OCI-LY7 (cell line): ENCODE data around the gene PDS5B.

Source experiments
- EZH2phosphoT487 ChIP-seq: fragments of 200-600 bp; sonication (generic); IDR thresholded peaks from 2 replicates; pipeline ENCODE4 v1.6.1; 2018; ENCODE audit warnings: low read depth, borderline replicate concordance, mild to moderate bottlenecking, mixed run types, antibody characterized with exemption, low read length, moderate library complexity, mixed read lengths
- TF ChIP-seq, protein P1 (sequence below): fragments of 200-600 bp; sonication (generic); conservative IDR thresholded peaks from 2 replicates; pipeline ENCODE4 v1.5.1; 2014; ENCODE audit warnings: mild to moderate bottlenecking, antibody characterized with exemption, low read length, moderate library complexity, mixed read lengths

DNA sequence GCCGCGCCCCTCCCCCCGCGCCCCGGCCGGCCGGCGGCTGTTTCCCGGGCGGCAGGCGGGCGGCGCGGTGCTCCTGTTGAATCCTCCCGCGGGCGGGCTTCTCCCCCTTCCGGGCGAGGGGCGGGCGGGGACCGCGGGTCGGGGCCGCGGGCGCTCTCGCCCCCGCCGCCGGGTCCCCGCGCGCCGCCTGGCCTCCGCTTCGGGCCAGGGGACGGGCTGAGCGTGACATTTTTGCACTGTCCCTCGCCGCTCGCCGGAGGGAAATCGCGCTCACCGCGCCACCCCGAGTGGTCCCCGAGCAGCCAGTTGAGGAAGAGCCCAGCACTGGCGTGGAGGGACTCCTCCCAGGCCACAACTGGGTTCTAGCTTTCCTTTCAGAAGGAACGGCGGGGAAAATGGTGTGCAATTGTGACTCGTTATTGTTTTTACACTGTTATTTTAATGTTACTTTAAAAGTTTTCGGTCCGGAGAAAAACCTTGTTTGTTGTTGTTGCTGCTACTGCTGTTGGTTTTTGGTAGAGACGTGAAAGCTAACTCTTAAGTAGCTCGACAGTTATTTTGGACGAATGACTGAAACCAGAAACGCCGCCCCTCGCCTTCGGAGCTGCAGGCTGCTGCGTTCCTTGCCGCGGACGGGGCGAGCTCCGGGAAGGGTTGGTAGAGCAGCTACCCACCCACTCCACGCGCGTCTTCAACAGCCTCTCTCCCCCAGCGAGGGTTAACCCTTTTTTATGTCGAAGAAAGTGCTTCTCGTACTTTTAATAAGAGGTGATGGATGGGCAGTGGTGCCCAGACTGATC, 959 bp downstream of the PDS5B start:
- TF ChIP-seq, protein P1, sequence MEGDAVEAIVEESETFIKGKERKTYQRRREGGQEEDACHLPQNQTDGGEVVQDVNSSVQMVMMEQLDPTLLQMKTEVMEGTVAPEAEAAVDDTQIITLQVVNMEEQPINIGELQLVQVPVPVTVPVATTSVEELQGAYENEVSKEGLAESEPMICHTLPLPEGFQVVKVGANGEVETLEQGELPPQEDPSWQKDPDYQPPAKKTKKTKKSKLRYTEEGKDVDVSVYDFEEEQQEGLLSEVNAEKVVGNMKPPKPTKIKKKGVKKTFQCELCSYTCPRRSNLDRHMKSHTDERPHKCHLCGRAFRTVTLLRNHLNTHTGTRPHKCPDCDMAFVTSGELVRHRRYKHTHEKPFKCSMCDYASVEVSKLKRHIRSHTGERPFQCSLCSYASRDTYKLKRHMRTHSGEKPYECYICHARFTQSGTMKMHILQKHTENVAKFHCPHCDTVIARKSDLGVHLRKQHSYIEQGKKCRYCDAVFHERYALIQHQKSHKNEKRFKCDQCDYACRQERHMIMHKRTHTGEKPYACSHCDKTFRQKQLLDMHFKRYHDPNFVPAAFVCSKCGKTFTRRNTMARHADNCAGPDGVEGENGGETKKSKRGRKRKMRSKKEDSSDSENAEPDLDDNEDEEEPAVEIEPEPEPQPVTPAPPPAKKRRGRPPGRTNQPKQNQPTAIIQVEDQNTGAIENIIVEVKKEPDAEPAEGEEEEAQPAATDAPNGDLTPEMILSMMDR = no peak
- TF ChIP-seq EZH2phosphoT487 = no peak
